Stimulated activated CD4-positive, alpha-beta T cell treated with anti-CD3 and anti-CD28 coated beads, Interleukin-4, amount 100 ng/mL, for 24 hours (primary cell): ENCODE measurements around the gene ACKR3.

Source experiments
- DNase-seq: peaks from one replicate; pipeline ENCODE4 v3.0.0-alpha.2; 2020

The ACKR3 gene

DNA sequence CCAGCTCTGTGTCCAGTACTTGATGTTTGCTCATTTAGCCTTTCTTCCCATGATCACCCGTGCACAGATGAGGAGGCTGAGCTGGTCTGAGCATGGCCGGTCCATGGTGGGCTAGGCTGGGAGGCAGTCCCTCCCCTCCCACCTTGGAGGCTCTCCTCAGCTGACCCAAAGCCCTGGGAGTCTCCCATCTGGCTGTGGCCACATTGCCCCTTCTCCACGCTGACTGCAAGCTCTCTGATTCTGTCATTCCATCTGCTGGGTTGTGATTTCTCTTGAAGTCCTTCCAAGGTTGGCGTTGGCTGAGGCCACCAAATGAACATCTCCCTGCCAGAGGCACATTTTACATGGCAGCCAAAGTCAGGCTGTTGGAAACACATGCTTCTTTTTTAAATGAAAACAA, 44.0 kb downstream of the ACKR3 start:
- no peak for DNase-seq

DNA sequence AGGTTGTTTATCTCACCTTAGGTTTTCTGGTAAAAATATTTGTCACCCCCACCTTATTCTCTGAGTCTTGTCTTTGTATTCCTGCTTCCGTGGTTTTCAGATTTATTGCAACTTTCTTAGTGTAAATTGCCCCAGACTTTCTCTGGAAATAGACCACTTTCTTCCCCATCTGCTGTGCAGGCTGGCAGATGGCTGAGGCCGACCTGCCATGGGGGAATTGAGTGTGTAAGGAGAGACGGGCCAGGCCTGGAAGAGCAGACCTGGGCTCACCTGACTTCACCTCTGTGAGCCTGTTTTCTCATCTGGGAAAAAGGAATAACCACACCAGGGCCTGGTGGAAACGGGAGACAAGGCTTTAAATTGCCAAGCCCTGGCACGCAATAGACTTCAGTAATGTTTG, 44.9 kb downstream of the ACKR3 start:
- no peak for DNase-seq

DNA sequence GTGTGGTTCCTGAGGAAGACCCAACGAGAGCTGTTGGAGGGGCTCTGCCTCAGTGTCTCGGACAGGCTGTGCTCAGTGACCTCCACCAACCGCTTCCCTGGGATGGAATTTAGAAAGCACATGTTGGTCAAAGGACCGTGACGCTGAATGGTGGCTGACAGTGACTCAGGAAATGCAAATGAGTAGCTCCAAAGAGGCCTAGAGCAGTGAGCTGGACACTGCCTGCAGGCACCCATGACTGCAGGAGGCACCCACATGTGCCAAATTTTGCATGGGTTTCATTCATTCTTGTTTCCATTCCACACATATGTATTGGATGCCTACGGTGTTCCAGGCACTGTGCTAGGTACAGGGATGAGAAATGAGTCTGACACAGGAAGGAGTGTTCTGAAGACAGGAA, 46.4 kb downstream of the ACKR3 start:
- no peak for DNase-seq

DNA sequence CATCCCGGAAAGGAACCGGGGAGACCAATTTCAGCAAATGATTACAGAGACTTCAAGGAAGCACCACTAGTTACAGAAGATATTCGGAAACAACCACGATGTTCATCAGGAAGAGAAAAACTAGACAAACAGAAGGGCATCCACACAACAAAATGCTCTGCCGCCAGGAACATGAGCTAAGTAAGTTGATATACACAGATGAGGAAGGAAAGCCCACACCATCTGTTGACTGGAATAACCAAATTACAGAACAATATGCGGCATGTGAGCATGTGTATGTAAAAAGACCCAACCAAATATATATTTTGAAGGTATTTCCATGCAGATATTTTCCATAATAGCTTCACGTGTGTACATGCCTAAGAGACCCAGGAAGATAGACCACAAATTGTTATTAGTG, 47.0 kb downstream of the ACKR3 start:
- DNase-seq, result no peak

DNA sequence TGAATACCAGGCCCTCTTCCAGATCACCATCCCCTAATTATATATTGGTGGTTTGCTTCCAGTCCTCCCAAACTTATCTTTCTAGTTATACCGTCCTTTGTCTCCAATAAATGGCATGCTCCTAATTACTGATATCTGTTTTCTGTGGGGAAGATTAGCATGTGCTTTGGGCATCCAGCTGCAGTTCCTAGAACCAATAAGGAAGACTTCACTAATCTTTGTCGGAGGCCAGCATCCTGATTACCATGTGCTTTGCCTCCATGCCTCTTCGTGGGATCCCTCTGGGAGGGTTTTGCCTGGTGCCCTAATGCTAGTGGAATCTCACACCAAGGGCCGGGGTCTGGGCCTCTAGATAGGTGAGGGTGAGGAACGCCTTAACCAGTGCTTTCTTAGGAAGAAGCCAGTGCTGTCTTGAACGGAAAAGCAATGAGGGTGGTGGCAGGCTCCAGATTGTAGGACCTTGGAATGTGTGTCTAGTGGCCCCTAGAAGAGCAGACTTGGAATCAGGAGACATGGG, 47.7 kb downstream of the ACKR3 start:
- no peak for DNase-seq

DNA sequence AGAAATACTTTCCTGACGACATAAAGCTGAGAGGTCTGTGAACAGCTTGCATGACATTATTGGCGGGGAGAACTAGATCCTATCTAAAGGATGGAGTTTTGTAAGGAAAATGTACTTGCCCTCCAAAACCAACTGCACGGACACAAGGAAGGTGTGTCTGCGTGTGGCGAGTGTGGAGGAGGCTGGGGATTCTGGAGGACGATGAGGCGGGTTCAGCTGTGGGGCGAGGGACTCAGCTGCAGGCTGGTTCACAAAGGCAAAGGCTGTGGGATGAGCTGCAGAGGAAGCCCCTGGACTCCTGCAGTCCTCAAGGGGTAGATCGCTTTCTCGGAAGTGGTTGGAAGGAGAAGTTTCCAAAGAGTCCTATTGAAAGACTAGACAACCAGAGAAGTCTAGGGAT, 48.2 kb downstream of the ACKR3 start:
- DNase-seq, result no peak

DNA sequence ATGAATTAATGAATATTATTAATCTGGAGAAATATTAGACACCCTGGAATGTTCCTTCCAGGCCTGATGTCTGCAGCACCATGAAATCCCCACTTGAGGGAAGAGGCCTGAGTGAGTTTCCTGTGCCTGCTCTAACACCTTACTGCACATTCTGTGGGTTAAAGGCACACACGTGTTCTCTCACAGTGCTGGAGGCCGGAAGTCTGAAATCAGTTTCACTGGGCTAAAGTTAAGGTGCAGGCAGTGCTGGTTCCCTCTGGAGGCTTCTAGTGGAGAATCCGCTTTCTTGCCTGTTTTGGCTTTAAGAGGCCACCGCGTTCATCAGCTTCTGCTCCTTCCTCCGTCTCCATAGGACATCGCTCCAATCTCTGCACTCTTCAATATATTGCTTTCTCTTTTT, 48.7 kb downstream of the ACKR3 start:
- DNase-seq, result no peak

DNA sequence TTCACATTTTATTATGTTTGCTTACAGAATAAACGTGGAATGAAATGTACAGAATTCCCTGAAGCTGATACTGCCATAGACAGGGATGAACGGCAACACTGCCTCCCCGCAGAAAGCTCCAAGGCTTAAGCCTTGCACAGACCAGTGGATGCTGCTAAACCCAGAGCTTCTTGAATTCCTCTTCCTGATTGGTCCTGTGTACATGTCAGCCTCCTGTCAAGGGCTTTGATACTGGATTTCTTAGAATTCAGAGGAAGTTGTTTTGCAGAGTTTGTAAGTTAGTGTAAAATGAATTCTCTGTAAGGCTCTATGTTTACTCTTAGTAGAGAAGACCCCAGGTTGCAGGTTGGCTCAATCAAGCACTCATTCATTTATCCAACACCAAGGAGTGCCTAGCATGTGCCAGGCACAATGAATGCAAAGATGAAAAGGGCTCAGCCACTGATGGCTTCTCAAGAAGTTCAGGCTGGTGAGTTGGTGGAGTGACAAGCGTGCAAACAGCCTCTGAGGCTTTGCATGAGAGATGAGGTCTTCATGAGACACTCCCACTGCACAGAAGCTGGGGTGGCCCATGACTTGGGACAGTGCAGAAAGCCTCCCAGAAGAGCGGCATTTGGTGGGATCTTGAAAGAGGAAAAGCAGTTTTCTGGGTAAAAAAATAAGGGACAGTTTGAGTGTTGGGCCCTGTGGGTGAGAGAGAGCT, 50.4 kb downstream of the ACKR3 start:
- no peak for DNase-seq

DNA sequence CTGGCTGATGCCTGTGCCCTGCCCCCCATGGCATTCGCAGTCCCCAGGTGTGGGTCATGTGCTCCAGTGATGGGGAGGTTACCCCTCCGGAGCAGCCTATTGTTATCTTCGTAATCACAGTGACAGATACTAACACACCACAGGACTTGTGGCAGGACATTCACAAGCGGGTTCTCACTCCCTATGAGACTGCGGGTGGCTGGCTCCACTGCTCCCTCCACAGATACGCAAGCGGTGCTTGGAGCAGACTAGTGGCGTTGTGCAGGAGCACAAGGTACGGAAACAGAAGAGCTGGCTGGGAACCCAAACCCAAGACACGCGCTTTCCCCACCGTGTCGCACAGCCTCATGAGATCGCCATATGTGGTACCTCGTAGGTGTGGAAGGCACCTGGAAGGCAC, 52.2 kb downstream of the ACKR3 start:
- DNase-seq, result no peak

DNA sequence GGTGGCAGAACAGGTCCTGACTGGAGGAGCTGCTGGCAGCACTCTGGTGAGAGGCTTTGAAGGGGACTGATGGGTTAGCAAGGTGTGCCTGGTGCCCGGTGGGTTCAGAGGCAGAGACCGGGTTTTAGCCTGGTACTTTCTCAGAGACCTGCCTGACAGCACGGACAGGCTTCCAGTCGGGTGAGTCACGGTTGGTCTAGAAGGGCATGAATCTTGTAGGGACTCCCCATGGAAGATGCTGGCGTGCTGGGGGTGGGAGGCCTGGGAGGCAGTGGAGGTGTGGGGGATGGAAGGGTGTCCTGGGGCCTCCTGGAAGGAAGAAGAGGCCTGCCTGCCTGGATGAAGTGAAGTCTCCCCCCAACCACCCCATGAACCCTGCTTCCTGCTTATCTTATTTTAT, 52.6 kb downstream of the ACKR3 start:
- no peak for DNase-seq

DNA sequence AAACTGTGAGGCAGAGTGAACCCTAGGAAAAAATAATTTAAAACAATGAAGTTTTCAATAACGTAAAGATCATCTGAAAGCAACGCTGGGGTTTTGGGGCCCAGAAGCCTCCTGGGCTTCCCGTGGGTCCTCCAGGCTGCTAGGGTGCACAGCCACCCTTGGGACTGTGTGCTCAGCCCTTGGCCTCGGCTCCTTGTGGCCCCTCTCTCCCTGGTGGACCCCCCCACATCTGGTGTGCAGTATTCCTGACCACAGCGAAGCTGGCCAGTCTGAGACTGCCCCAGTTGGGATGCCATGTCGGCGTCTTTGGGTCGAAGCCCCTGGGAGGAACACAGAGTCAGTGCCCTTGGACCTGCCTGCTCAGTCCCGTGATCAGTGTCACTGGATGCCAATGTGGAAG, 53.0 kb downstream of the ACKR3 start:
- no peak for DNase-seq

DNA sequence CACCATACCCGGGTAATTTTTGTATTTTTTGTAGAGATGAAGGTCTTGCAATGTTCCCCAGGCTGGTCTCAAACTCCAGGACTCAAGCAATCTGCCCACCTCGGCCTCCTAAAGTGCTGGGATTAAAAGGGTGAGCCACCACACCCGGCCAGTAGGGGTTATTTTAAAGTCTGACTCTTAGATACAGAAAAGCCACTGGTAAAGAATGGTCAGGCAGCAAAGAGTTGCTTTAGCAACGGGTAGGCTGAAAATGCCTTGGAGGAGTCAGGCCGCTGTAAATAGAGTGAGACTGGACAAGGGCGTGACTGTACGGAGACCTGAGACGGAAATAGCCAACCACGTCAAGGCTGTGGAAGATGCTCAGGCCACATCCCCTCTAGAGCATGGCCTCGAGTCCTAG, 54.2 kb downstream of the ACKR3 start:
- DNase-seq, result no peak

DNA sequence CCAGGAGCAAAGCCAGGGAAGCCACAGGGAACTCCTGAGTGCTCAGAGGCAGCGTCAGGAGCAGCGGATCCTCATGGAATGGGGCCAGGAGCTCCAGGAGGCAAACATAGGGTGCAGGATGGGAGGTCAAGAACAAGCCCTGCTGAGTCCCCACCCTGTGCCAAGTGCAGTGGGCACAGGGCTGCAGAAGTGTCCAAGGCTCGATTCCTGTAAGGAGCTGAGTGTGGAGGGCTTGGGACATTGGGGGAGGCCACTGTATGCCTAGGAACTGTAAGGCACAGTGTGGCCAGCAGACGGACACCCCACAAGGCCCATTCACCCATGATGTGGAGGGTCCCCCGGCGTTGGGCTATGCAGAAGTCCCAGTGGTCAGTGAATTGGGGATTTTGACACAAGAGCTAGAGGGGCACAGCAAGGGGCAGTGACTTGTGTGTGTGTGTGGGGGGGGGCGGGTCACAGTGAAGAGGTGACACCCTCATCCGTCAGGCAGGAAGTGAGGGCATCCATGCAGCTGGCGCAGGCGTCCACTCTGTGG, 55.6 kb downstream of the ACKR3 start:
- DNase-seq, result no peak

DNA sequence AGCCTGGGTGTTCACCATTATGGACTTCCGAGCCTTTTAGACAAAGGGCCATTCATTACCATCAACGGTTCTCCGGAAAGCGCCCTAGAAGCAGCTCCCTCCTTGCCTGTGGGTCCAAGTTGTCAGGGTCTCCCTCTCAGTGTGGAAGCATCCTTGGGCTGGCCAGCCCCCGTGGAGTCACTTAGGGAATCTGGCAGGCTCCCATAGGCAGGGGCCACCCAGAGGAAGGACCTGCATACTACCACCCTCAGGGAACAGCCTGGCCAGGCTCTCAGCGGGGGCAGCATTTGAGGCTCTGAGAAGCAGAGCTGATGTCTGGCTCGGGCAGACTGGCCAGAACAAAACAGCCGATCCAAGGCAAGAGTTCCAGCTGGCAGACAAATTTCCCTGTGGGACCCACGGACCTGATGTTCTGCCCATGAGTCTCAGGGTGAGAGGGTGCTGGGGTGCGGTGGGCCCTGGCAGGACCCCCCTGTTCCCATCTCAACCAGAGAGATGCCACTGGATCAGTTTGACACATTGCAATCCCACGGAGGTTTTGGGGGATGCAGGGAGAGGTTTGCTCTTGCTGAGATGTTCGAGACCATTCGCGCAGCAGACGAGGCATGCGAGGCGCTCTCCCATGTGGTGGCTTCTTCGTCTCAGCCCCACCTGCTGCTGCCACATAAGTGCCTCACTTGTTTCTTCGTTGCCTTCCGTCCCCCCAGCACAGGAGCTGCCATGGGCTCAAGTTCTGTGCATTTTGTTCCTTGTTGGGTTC, 56.9 kb downstream of the ACKR3 start:
- DNase-seq, result no peak

DNA sequence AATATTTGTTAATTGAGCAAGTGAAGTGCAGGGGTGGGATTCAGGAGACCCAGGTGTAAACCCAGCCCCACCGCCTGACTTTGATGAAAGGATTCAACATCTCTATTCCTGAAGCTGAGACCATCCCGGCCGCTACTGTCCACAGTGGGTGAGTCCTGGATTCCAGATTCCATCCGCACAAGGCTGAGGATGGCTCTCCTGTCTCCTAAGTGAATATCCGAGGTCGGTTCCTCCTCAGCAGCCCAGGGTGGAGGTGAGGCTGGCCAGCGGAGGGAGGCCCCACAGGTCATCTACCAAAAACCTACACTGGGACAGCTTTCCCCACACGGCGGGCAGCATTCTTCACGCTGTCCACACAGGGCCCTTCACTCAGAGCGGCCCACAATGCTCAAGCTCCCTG, 57.6 kb downstream of the ACKR3 start:
- DNase-seq, result no peak

DNA sequence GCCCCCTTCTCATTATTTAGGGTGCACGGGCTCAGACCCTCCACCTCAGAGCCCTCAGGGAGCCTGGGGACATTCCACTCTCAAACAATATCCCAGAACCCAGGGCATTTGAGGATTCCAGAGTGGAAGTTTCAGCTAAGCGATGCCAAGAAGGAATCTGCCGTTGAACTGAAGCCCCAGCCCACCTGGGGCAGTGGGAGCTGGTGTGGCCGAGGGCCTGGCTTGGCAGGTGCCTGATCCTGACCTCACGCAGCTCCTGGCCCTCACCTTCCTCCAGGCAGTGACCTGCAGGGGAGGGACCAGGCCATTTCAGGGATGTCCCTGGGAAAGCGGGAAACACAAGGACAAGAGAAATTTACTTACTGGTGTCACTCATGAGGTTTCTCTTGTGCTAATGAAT, 58.2 kb downstream of the ACKR3 start:
- no peak for DNase-seq

DNA sequence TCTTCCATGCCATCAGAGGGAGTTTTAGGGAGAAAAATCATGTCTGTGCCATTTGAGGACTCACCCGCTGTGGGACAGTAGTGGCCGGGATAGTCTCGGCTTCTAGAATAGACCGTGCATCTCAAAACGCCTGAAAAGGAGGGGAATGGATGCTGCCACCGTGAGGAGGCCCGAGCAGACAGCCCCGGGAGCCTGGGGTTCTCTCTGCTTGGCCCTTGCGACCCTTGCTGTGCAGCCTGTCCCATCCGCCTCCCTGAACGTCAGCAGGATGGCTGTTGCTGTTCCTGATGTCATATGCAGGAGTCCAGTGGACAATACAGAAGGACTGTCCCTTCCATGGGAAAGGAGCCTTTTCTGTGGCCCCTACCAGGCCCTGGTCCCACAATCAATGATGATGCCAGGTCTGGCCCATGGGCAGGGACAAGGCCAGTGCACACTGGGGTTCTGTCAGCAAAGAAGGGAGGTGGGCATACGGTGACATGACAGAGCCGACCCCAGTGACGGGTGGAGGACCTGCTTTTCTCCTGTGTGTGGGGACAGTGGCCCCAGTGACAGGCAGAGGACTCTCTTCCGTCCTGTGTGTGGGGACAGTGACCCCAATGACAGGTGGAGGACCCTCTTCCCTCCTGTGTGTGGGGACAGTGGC, 58.8 kb downstream of the ACKR3 start:
- no peak for DNase-seq

DNA sequence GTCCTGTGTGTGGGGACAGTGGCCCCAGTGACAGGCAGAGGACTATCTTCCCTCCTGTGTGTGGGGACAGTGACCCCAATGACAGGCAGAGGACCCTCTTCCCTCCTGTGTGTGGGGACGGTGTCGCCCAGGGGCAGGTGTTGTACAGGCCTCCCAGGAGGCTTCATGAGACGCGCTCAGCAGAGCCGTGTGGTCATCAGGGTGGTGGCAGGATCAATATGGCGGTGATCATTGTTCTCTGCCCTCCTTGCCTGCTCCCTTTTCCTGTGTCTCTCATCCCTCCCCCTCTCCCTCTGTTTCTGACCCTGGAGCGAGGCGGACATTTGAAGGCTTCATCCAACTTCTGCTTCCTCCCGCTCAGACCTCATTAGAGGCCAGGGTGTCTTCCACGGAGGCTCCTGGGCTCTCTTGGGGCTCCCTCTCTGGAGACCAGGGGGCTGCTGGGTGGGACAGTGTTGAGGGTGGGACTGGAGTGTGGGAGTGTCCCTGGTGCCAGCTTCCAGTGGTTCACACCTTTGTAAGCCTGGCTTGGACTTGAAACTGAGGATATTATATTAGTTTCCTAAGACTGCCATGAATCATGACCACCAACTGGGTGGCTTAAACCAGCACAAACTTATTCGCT, 59.5 kb downstream of the ACKR3 start:
- DNase-seq, result no peak

DNA sequence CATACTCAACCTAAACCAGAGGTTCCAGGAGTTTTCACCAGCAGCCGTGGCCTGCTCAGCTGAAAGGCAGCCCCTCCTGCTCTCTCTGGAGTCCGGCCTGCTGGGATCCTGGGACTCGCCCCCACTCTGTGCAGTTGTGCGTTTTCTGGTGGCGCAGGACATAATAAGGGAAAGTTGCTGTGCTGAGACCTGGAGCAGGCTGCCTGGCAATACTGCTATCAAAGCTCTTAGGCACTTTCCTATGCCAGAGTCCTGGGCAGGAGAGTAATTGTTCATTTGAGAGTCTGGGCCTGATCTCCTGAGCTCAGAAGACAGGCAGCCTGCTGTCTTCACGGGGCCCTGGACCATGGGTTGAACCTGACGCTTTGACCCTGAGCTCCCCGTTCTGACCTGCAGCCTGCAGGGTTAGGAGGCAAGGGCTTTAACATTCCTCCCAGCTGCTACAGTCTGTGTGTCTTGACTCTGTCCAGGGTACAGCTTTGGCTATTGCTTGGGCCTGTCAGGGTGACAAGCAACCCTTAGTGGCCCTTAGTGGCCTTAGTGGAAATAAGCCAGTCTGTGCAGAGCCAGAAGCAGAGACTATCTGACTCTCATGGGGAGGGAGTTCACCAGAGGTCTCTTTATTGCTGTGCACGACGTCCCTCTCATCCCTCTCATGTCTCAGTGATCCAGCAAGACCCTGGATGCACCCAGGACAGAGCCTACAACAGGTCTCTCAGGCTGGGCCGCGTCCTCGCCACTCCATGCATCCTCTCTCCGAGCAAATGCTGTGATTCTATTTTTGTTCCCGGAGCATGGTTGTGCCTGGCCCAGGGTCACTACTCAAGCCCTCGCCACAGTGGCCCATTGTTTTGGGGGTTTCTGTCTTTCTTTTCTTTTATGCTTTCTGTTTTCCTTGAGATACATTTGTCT, 60.6 kb downstream of the ACKR3 start:
- no peak for DNase-seq

DNA sequence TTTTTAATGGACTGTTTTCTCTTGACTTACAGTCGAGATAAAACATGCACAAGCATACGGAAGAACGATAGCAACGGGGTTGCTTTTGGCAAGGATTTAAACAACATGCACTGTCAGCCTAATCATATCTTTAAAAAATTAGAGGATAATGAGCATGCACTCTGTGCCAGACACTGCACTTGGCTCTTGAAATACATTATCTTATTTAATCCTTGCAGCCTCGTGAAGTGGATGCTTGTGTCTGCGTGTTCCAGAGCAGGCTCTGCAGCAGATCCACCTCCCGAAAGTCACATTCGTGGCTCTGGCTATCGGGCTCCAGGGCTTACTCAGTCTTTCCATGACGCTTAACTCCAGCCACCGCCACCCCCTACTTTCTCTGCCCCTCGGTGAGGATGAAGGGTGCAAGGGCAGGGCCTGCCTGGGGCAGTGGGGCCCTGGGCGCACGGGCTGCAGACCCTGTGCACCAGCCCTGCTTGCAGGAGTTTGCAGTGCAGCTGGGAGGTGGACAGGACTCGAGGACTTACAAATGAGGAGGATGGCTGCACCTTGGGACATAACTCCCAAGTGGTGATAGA, 61.7 kb downstream of the ACKR3 start:
- DNase-seq, result no peak

DNA sequence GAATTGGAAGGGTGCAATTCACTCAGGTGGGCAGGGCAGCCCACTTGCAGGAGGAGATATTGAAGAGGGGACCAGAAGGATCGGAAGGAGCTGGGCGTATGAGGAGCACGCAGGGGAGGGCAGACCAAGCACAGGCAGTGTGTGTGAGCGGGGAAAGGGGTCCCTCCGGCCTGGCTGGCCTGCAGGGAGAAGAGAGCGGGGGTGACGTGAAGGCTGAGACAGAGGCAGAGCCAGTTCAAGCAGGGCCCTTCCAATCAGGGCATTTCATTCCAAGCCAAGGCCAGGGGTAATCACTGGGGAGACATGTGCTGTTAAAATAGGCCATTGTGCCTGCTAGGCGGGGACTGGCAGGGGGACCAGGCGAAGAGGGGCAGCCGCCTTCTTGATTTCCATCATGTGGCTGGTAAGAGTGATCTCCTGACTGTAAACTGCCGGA, 62.2 kb downstream of the ACKR3 start:
- no peak for DNase-seq
